K562 (cell line): ENCODE results near the gene GRPEL2. TPM values are rescaled to one million over a fixed set of nuclear protein-coding genes. Genes with fewer than 3 reads are reported as not detected.

Experiments used
- ATAC-seq: fragments of 200-7000 bp; cut with Tn5 transposase; 3 replicates; pipeline ENCODE4 v1.9.1; 2020; ENCODE audit warnings: moderate library complexity
- BruUV-seq: library from RNA; stranded (reverse); fragments of 400-500 nt; replicated peaks from 2 replicates; lab custom pipeline; 2021; lab: Mats Ljungman, UMichigan
- CTCF ChIA-PET: fragments of 300-600 bp; formaldehyde crosslinking; extraction: SDS; loops from one replicate; lab custom pipeline; 2021; ENCODE audit warnings: low intra/inter-chr PET ratio; lab: Yijun Ruan, JAX
- POLR2A ChIA-PET: fragments of 300-600, 350-650 bp; sonication (Branson Sonifier 250); formaldehyde crosslinking; extraction: SDS; loops from one replicate; lab custom pipeline; 2021; ENCODE audit warnings: antibody characterized with exemption, inconsistent platforms; lab: Yijun Ruan, JAX
- DNase-seq, 4 experiments: peaks; one replicate each; pipeline versions ENCODE4 v3.0.0 to v3.0.0-alpha.2; 2011 to 2018; ENCODE audit warnings: low spot score in 3 of 4, mixed read lengths in 3 of 4; ENCODE audit errors: extremely low read depth in 1 of 4
- FAIRE-seq: peaks from 2 replicates; lab custom pipeline; 2011; peaks lifted over from hg19 to GRCh38; lab: Jason Lieb, UNC
- H2AFZ ChIP-seq: 2 replicates; pipeline ENCODE4 v1.6.0; 2011; ENCODE audit warnings: low read depth, low read length, control low read depth, inconsistent platforms
- H3K27ac ChIP-seq: fragments of 200-600 bp; 3 replicates; pipeline ENCODE4 v1.8.0; 2011; ENCODE audit warnings: low read depth, mild to moderate bottlenecking, control low read depth, inconsistent platforms, low read length, moderate library complexity, mixed read lengths; ENCODE audit errors: extremely low read depth
- H3K27me3 ChIP-seq, 2 experiments: fragments of 300-600 bp in 1 of 2; 2 replicates in 1 of 2; 3 replicates in 1 of 2; pipeline versions ENCODE4 v1.6.0 to v1.8.0; 2011; ENCODE audit warnings: inconsistent platforms in 2 of 2, low read length in 2 of 2, mild to moderate bottlenecking in 1 of 2, mixed read lengths in 1 of 2, moderate library complexity in 1 of 2; ENCODE audit not compliant: control insufficient read depth in 2 of 2, insufficient read depth in 2 of 2
- H3K36me3 ChIP-seq: fragments of 300-600 bp; 3 replicates; pipeline ENCODE4 v1.8.0; 2011; ENCODE audit warnings: mild to moderate bottlenecking, low read length, inconsistent platforms; ENCODE audit not compliant: control insufficient read depth, insufficient read depth
- H3K4me1 ChIP-seq, 2 experiments: fragments of 200-600 bp in 1 of 2; replicated peaks in 1 of 2; 2 replicates in 1 of 2; 3 replicates in 1 of 2; pipeline versions ENCODE4 v1.5.1 to v1.8.0; 2011; ENCODE audit warnings: inconsistent platforms in 2 of 2, low read length in 2 of 2, mild to moderate bottlenecking in 1 of 2, mixed read lengths in 1 of 2, moderate library complexity in 1 of 2; ENCODE audit not compliant: control insufficient read depth in 2 of 2, insufficient read depth in 2 of 2
- H3K4me2 ChIP-seq: 2 replicates; pipeline ENCODE4 v1.6.1; 2011; ENCODE audit warnings: low read length, control low read depth, inconsistent platforms, mixed read lengths; ENCODE audit not compliant: insufficient read depth
- H3K4me3 ChIP-seq: fragments of 200-600 bp; sonication (generic), shearing (Covaris generic); 2 replicates; pipeline ENCODE4 v1.5.1; 2016; ENCODE audit warnings: control low read depth, inconsistent platforms
- H3K79me2 ChIP-seq: fragments of 200-600 bp; 3 replicates; pipeline ENCODE4 v1.8.0; 2011; ENCODE audit warnings: low read length, inconsistent platforms; ENCODE audit not compliant: control insufficient read depth, insufficient read depth
- H3K9ac ChIP-seq, 2 experiments: 2 replicates each; pipeline versions ENCODE4 v1.6.0 to v1.6.1; 2011; ENCODE audit warnings: low read depth in 2 of 2, low read length in 2 of 2, control low read depth in 1 of 2, inconsistent platforms in 1 of 2, mild to moderate bottlenecking in 1 of 2, mixed read lengths in 1 of 2; ENCODE audit not compliant: insufficient read depth in 1 of 2
- H3K9me1 ChIP-seq: one replicate; pipeline ENCODE4 v1.6.0; 2011; ENCODE audit warnings: inconsistent platforms, mild to moderate bottlenecking, low read length, moderate library complexity; ENCODE audit not compliant: control insufficient read depth, insufficient read depth
- H3K9me3 ChIP-seq: replicated peaks from 2 replicates; pipeline ENCODE4 v1.5.1; 2011; ENCODE audit warnings: low read depth, low read length, inconsistent platforms; ENCODE audit not compliant: control insufficient read depth, insufficient read depth
- H4K20me1 ChIP-seq: replicated peaks from 2 replicates; pipeline ENCODE4 v1.6.1; 2011; ENCODE audit warnings: low read length, inconsistent platforms, mixed read lengths; ENCODE audit not compliant: control insufficient read depth, insufficient read depth
- LARP7 ChIP-seq: fragments of 450-650 bp; IDR thresholded peaks from 2 replicates; pipeline ENCODE4 v1.6.1; 2016
- LCOR ChIP-seq: sonication (generic); formaldehyde crosslinking; IDR thresholded peaks from 2 replicates; pipeline ENCODE4 v1.8.0; 2022; ENCODE audit warnings: mild to moderate bottlenecking, missing genetic modification reagents
- SUPT5H ChIP-seq: fragments of 450-650 bp; IDR thresholded peaks from 2 replicates; pipeline ENCODE4 v1.6.1; 2016
- ZNF121 ChIP-seq: sonication (generic); formaldehyde crosslinking; conservative IDR thresholded peaks from 2 replicates; pipeline ENCODE4 v1.8.0; 2022; ENCODE audit warnings: missing genetic modification reagents
- ZNF551 ChIP-seq: fragments of 250-450 bp; sonication (Bioruptor Pico); IDR thresholded peaks from 2 replicates; pipeline ENCODE4 v1.5.0; 2021; ENCODE audit warnings: mild to moderate bottlenecking, moderate library complexity
- WGBS: fragments of 100-300 bp; shearing (Covaris generic); methylation state at CpG from one replicate; pipeline ENCODE4 v1.1.6; 2016; ENCODE audit warnings: low coverage, mixed read lengths; ENCODE audit not compliant: insufficient coverage; ENCODE audit errors: missing lambda C conversion rate; 5-methylcytosine and 5-hydroxymethylcytosine counted together
- in situ Hi-C: fragments of 300-500 bp; cut with MboI; formaldehyde crosslinking; loops from 4 replicates; pipeline ENCODE4 v1.15.0; 2018; ENCODE audit warnings: inconsistent platforms, mixed read lengths
- intact Hi-C: fragments of 100-400 bp; cut with micrococcal nuclease; formaldehyde crosslinking; loops from 2 replicates; pipeline ENCODE4 v1.14.2; 2022
- polyA plus RNA-seq, 8 experiments: library from polyadenylated mRNA; depleted of rRNA in 4 of 8; stranded (reverse) in 5 of 8; unstranded in 3 of 8; fragments of >200 nt; fragmentation: Nextera tagmentation in 2 of 8; fragmentation: Illumina TruSeq in 1 of 8; extraction: Ambion mirVana in 2 of 8; extraction: Trizol in 1 of 8; gene quantifications; 2 replicates each; pipeline versions ENCODE4 v1.2.1 to v1.2.3, GENCODE V29; 2011 to 2014; ENCODE audit warnings: inconsistent platforms in 1 of 8, missing spikeins in 1 of 8
- total RNA-seq, 7 experiments: library from RNA; depleted of rRNA in 6 of 7; stranded (reverse); fragments of >200 nt in 6 of 7; fragmentation: Illumina TruSeq in 2 of 7; extraction: Trizol in 2 of 7; gene quantifications; 2 replicates each; pipeline versions ENCODE4 v1.2.1 to v1.2.3, GENCODE V29; 2011 to 2021; ENCODE audit warnings: low replicate concordance in 1 of 7
- TF ChIP-seq, protein P1 (sequence below): fragments of 250-450 bp; sonication (Bioruptor Pico); IDR thresholded peaks from 2 replicates; pipeline ENCODE4 v1.5.1; 2021; ENCODE audit warnings: mild to moderate bottlenecking
- TF ChIP-seq, protein P2 (sequence below): IDR thresholded peaks from 3 replicates; pipeline ENCODE4 v1.6.1; 2011; ENCODE audit warnings: borderline replicate concordance, mild to moderate bottlenecking; ENCODE audit not compliant: insufficient read length, insufficient read depth
- TF ChIP-seq, protein P3 (sequence below): fragments of 450-650 bp; formaldehyde crosslinking; IDR thresholded peaks from 2 replicates; pipeline ENCODE4 v1.4.0; 2022; ENCODE audit warnings: missing genetic modification characterization

The GRPEL2 gene
- total and polyA plus RNA-seq, 9 of the 15 experiments (the other 6 are each of a cell fraction or from before 2014, with no cell fraction given) = 11.2 to 40.5 (median 25.8) TPM

DNA sequence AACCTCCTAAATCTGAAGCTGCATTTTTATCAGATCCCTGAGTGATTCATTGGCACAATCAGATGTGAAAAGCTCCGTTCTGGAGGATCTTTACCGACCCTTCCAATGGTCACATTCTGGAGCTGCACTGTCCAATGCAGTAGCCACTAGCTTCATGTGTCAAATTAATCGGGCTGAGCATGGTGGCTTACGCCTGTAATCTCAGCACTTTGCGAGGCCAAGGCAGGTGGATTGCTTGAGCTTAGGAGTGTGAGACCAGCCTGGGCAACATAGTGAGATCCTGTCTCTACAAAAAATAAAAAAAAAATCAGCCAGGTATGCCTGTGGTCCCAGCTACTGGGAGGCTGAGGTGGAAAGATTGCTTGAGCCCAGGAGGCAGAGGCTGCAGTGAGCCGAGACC, 30.1 kb downstream of the GRPEL2 start:
- Histone ChIP-seq H3K9ac (no peak overlapping the region), H3K79me2 (no peaks in the 10 kb centered on the region), H3K36me3 (no peaks in the 10 kb centered on the region), H3K27ac (no peak overlapping the region), H2AFZ (no peak overlapping the region), H3K4me3 (no peak overlapping the region), H4K20me1 (no peaks in the 10 kb centered on the region), H3K4me1 (peaks cover 0 to 10% of the 10 kb centered on the region in 2 experiments; a peak in 2 of 5 replicates), H3K27me3 (no peaks in the 10 kb centered on the region), H3K9me1 (no peaks in the 10 kb centered on the region), H3K9me3 (no peaks in the 10 kb centered on the region), H3K4me2 (no peak overlapping the region)
- intact Hi-C loops = no loop called here
- in situ Hi-C loops = no loop called here
- WGBS = 25% methylated on average over 6 of the region's 6 CpGs
- CTCF ChIA-PET = no interaction called here
- DNase-seq (no peak), FAIRE-seq (no peak), ATAC-seq (no peak)
- BruUV-seq = no TSS peak
- POLR2A ChIA-PET = interaction anchor here (0.9 kb wide), 1 partner anchor 9 kb away, joined by 3 read pairs; no protein-coding TSS in a partner anchor
- TF ChIP-seq SUPT5H (no peak), ZNF121 (peak; percentile 32; the same call in 1 of the 2 replicates), LCOR (CRISPR knock-in tag) (no peak), LARP7 (no peak), ZNF551 (CRISPR knock-in tag) (no peak)
- TF ChIP-seq, protein P1, sequence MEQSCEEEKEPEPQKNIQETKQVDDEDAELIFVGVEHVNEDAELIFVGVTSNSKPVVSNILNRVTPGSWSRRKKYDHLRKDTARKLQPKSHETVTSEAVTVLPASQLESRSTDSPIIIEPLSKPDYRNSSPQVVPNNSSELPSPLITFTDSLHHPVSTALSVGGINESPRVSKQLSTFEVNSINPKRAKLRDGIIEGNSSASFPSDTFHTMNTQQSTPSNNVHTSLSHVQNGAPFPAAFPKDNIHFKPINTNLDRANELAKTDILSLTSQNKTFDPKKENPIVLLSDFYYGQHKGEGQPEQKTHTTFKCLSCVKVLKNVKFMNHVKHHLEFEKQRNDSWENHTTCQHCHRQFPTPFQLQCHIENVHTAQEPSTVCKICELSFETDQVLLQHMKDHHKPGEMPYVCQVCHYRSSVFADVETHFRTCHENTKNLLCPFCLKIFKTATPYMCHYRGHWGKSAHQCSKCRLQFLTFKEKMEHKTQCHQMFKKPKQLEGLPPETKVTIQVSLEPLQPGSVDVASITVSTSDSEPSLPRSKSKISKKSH = no peak
- TF ChIP-seq, protein P2, sequence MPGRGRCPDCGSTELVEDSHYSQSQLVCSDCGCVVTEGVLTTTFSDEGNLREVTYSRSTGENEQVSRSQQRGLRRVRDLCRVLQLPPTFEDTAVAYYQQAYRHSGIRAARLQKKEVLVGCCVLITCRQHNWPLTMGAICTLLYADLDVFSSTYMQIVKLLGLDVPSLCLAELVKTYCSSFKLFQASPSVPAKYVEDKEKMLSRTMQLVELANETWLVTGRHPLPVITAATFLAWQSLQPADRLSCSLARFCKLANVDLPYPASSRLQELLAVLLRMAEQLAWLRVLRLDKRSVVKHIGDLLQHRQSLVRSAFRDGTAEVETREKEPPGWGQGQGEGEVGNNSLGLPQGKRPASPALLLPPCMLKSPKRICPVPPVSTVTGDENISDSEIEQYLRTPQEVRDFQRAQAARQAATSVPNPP = no peak
- TF ChIP-seq, protein P3, sequence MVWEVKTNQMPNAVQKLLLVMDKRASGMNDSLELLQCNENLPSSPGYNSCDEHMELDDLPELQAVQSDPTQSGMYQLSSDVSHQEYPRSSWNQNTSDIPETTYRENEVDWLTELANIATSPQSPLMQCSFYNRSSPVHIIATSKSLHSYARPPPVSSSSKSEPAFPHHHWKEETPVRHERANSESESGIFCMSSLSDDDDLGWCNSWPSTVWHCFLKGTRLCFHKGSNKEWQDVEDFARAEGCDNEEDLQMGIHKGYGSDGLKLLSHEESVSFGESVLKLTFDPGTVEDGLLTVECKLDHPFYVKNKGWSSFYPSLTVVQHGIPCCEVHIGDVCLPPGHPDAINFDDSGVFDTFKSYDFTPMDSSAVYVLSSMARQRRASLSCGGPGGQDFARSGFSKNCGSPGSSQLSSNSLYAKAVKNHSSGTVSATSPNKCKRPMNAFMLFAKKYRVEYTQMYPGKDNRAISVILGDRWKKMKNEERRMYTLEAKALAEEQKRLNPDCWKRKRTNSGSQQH (CRISPR knock-in tag) = no peak
